ENCODE results near the gene CFLAR. TPM values are rescaled to one million over a fixed set of nuclear protein-coding genes. Genes with fewer than 3 reads are reported as not detected.
"Not testable (repeated sequence)": the region's sequence is repeated elsewhere in the genome, so short reads cannot be mapped to it uniquely, and the experiment has no call there.

CFLAR gene
- total RNA-seq, 1 experiment from 2014 or later, result 7.6 TPM

- Histone ChIP-seq H3K23me2 (ENCODE audit: insufficient read length, low read depth, low read length, poor library complexity, severe bottlenecking) (no peaks in the 10 kb centered on the region), H2BK12ac (ENCODE audit: insufficient read length, low read depth, low read length) (no peak overlapping the region), H2BK20ac (ENCODE audit: low read depth, low read length, poor library complexity, severe bottlenecking) (no peak overlapping the region), H3K56ac (ENCODE audit: insufficient read length, low read depth, low read length) (no peak overlapping the region), H3K9me3 (ENCODE audit: control insufficient read depth, low read depth, low read length) (no peaks in the 10 kb centered on the region), H2AFZ (ENCODE audit: low read length) (no peak overlapping the region), H3K9ac (ENCODE audit: extremely low read depth, insufficient read length, low read length) (no peak overlapping the region), H3K79me2 (ENCODE audit: insufficient read depth, low read length) (no peaks in the 10 kb centered on the region), H3K23ac (ENCODE audit: insufficient read length, low read depth, low read length) (no peak overlapping the region), H3T11ph (ENCODE audit: low read length) (no peak overlapping the region), H4K5ac (ENCODE audit: insufficient read length, low read depth, low read length) (no peak overlapping the region), H3K4ac (ENCODE audit: low read depth, low read length) (no peak overlapping the region), H4K20me1 (ENCODE audit: control insufficient read depth, insufficient read depth, insufficient read length) (no peaks in the 10 kb centered on the region), H2AK5ac (ENCODE audit: insufficient read length, low read length) (no peak overlapping the region), H2BK5ac (ENCODE audit: insufficient read length, low read length) (no peak overlapping the region), H3K4me1 (ENCODE audit: insufficient read depth, low read length) (peaks cover 3% of the 10 kb centered on the region; the same call in 1 of the 2 replicates), H3K27ac (ENCODE audit: insufficient read length, low read depth, low read length) (no peak overlapping the region), H2BK120ac (ENCODE audit: low read depth, low read length, poor library complexity, severe bottlenecking) (no peak overlapping the region), H3K14ac (ENCODE audit: insufficient read depth, low read length) (no peak overlapping the region), H3K79me1 (ENCODE audit: insufficient read depth, low read depth, low read length, poor library complexity, severe bottlenecking) (no peaks in the 10 kb centered on the region), H2BK15ac (ENCODE audit: low read depth, low read length) (no peak overlapping the region), H3K27me3 (ENCODE audit: insufficient read depth, low read length) (no peaks in the 10 kb centered on the region), H3K4me2 (ENCODE audit: insufficient read depth, insufficient read length, low read length) (no peak overlapping the region), H4K91ac (ENCODE audit: insufficient read length, low read depth, low read length) (no peak overlapping the region), H4K8ac (replicated peaks; ENCODE audit: insufficient read length, low read depth, low read length) (no peak overlapping the region), H3K18ac (ENCODE audit: insufficient read length, low read depth, low read length) (no peak overlapping the region)
- WGBS (ENCODE audit: extremely low coverage, insufficient read length, low lambda C conversion rate), result no CpG with 5 or more reads among the region's 2 CpGs
- Mint-ChIP-seq H3K36me3 (ENCODE audit: insufficient read depth in 1 of 3, low read depth in 3 of 3) (peaks cover 0 to 6% (median 3%) of the 10 kb centered on the region in 3 experiments; a peak in 2 of 7 replicates), H3K4me1 (peaks cover 5 to 17% of the 10 kb centered on the region in 2 experiments), H3K27ac (no peak overlapping the region; a peak in 1 of 7 replicates), H3K27me3 (ENCODE audit: low read depth) (no peaks in the 10 kb centered on the region), H3K4me3 (no peak overlapping the region), H3K9me3 (no peaks in the 10 kb centered on the region)
- TF ChIP-seq, protein P1, sequence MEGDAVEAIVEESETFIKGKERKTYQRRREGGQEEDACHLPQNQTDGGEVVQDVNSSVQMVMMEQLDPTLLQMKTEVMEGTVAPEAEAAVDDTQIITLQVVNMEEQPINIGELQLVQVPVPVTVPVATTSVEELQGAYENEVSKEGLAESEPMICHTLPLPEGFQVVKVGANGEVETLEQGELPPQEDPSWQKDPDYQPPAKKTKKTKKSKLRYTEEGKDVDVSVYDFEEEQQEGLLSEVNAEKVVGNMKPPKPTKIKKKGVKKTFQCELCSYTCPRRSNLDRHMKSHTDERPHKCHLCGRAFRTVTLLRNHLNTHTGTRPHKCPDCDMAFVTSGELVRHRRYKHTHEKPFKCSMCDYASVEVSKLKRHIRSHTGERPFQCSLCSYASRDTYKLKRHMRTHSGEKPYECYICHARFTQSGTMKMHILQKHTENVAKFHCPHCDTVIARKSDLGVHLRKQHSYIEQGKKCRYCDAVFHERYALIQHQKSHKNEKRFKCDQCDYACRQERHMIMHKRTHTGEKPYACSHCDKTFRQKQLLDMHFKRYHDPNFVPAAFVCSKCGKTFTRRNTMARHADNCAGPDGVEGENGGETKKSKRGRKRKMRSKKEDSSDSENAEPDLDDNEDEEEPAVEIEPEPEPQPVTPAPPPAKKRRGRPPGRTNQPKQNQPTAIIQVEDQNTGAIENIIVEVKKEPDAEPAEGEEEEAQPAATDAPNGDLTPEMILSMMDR (conservative IDR thresholded peaks at IDR 0.05), result no peak
- no peak for DNase-seq
Observed at GRCh38 chr2:201149064-201149820, 33.3 kb downstream of the CFLAR start.

DNA sequence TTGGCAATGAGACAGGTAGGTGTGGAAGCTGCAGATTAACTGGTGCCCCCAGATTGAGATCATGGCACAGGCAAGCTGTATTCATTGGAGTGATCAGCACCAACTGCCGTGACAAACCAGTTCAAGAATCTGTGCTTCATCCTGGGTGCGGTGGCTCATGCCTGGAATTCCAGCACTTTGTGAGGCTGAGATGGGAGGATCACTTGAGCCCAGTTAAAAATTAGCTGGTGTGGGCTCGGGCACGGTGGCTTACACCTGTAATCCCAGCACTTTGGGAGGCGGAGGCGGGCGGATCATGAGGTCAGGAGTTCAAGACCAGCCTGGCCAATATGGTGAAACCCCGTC is 33.8 kb downstream of the CFLAR start:
- not testable (repeated sequence) for DNase-seq; H3K14ac ChIP-seq (ENCODE audit: insufficient read depth, low read length); H3K4ac ChIP-seq (ENCODE audit: low read depth, low read length); H2BK12ac ChIP-seq (ENCODE audit: insufficient read length, low read depth, low read length); H3K23me2 ChIP-seq (ENCODE audit: insufficient read length, low read depth, low read length, poor library complexity, severe bottlenecking); H2BK120ac ChIP-seq (ENCODE audit: low read depth, low read length, poor library complexity, severe bottlenecking); H2AFZ ChIP-seq (ENCODE audit: low read length); H2BK5ac ChIP-seq (ENCODE audit: insufficient read length, low read length); H3K4me1 ChIP-seq (ENCODE audit: insufficient read depth, low read length); H4K5ac ChIP-seq (ENCODE audit: insufficient read length, low read depth, low read length); H3K56ac ChIP-seq (ENCODE audit: insufficient read length, low read depth, low read length); H2BK20ac ChIP-seq (ENCODE audit: low read depth, low read length, poor library complexity, severe bottlenecking); H3K23ac ChIP-seq (ENCODE audit: insufficient read length, low read depth, low read length); H3K27ac ChIP-seq (ENCODE audit: insufficient read length, low read depth, low read length); H2AK5ac ChIP-seq (ENCODE audit: insufficient read length, low read length); H3K27me3 Mint-ChIP-seq (ENCODE audit: low read depth); H2BK15ac ChIP-seq (ENCODE audit: low read depth, low read length); H3K79me2 ChIP-seq (ENCODE audit: insufficient read depth, low read length); H3T11ph ChIP-seq (ENCODE audit: low read length); H3K9me3 Mint-ChIP-seq; H4K20me1 ChIP-seq (ENCODE audit: control insufficient read depth, insufficient read depth, insufficient read length); H3K36me3 Mint-ChIP-seq (ENCODE audit: insufficient read depth in 1 of 3, low read depth in 3 of 3); H3K4me3 Mint-ChIP-seq; H3K27me3 ChIP-seq (ENCODE audit: insufficient read depth, low read length); H3K27ac Mint-ChIP-seq; H3K79me1 ChIP-seq (ENCODE audit: insufficient read depth, low read depth, low read length, poor library complexity, severe bottlenecking); H3K4me2 ChIP-seq (ENCODE audit: insufficient read depth, insufficient read length, low read length); H4K91ac ChIP-seq (ENCODE audit: insufficient read length, low read depth, low read length); H3K9me3 ChIP-seq (ENCODE audit: control insufficient read depth, low read depth, low read length); H3K18ac ChIP-seq (ENCODE audit: insufficient read length, low read depth, low read length); H3K9ac ChIP-seq (ENCODE audit: extremely low read depth, insufficient read length, low read length); H4K8ac ChIP-seq (replicated peaks; ENCODE audit: insufficient read length, low read depth, low read length)
- peaks cover 5 to 17% of the 10 kb centered on the region in 2 experiments for H3K4me1 Mint-ChIP-seq
- WGBS (ENCODE audit: extremely low coverage, insufficient read length, low lambda C conversion rate), result no CpG with 5 or more reads among the region's 8 CpGs

Data from H9 (cell line).